Gastroesophageal sphincter (tissue), 3 donors: ENCODE results near the gene SGO2.
"Not testable (repeated sequence)": the region's sequence is repeated elsewhere in the genome, so short reads cannot be mapped to it uniquely, and the experiment has no call there.

Experiments
- POLR2A ChIP-seq, 2 donors: fragments of 450-650 bp; IDR thresholded peaks; one replicate each; pipeline ENCODE4 v1.6.1; 2017; ENCODE audit warnings: antibody characterized with exemption in 2 of 2, mild to moderate bottlenecking in 2 of 2, moderate library complexity in 1 of 2
- TF ChIP-seq, protein P1 (sequence below), 4 experiments: fragments of 200-600 bp in 2 of 4; fragments of 450-650 bp in 2 of 4; sonication (generic) in 1 of 4; IDR thresholded peaks; one replicate each; pipeline ENCODE4 v1.5.1; 2017 to 2019; ENCODE audit warnings: antibody characterized with exemption in 4 of 4, mild to moderate bottlenecking in 2 of 4, moderate library complexity in 2 of 4

DNA sequence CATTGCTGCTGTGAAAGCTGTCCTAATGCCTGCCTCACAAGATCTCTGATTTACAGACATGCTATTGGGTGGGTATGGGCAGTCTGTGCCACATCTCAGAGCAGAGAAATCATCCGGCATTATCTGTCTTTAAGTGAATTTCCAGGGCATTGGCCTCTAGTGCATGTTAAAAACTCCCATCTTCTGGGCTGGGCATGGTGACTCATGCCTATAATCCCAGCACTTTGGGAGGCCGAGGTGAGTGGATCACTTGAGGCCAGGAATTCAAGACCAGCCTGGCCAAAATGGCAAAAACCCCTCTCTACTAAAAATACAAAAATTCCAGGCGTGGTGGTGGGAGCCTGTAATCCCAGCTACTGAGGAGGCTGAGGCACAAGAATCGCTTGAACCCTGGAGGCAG is 102.5 kb downstream of the SGO2 start:
- not testable (repeated sequence) for TF ChIP-seq POLR2A (IDR thresholded peaks at IDR 0.05)
- TF ChIP-seq, protein P1, sequence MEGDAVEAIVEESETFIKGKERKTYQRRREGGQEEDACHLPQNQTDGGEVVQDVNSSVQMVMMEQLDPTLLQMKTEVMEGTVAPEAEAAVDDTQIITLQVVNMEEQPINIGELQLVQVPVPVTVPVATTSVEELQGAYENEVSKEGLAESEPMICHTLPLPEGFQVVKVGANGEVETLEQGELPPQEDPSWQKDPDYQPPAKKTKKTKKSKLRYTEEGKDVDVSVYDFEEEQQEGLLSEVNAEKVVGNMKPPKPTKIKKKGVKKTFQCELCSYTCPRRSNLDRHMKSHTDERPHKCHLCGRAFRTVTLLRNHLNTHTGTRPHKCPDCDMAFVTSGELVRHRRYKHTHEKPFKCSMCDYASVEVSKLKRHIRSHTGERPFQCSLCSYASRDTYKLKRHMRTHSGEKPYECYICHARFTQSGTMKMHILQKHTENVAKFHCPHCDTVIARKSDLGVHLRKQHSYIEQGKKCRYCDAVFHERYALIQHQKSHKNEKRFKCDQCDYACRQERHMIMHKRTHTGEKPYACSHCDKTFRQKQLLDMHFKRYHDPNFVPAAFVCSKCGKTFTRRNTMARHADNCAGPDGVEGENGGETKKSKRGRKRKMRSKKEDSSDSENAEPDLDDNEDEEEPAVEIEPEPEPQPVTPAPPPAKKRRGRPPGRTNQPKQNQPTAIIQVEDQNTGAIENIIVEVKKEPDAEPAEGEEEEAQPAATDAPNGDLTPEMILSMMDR (IDR thresholded peaks at IDR 0.05): not testable (repeated sequence)
